Prostate gland (tissue), 2 donors: ENCODE results near the gene MSMP. TPM values are rescaled to one million over a fixed set of nuclear protein-coding genes. Genes with fewer than 3 reads are reported as not detected.
A peak's percentile ranks its signal among the peaks of the same experiment; 100 is the strongest.

Source experiments
- DNase-seq: peaks from one replicate; pipeline ENCODE4 v3.0.0-alpha.2; 2019; ENCODE audit warnings: low spot score
- H3K27ac ChIP-seq, 2 donors: fragments of 200-600 bp; sonication (generic); 2 replicates each; pipeline ENCODE4 v1.5.1; 2017 to 2019
- H3K27me3 ChIP-seq: fragments of 200-600 bp; sonication (generic); replicated peaks from 2 replicates; pipeline ENCODE4 v1.5.1; 2019; ENCODE audit not compliant: insufficient read depth
- H3K36me3 ChIP-seq, 2 donors: fragments of 200-600 bp; sonication (generic); 1 replicate in 1 of 2; 2 replicates in 1 of 2; pipeline versions ENCODE4 v1.5.1 to v1.8.1; 2017 to 2019
- H3K4me1 ChIP-seq: fragments of 200-600 bp; sonication (generic); replicated peaks from 2 replicates; pipeline ENCODE4 v1.5.1; 2019
- H3K4me3 ChIP-seq, 2 donors: fragments of 200-600 bp; sonication (generic); 2 replicates each; pipeline ENCODE4 v1.5.1; 2017 to 2019
- H3K9me3 ChIP-seq: fragments of 200-600 bp; sonication (generic); 2 replicates; pipeline ENCODE4 v1.5.1; 2017
- CTCF ChIP-seq, 4 experiments: fragments of 200-600 bp in 2 of 4; fragments of 450-650 bp in 2 of 4; sonication (generic) in 2 of 4; IDR thresholded peaks; 1 replicate in 3 of 4; 2 replicates in 1 of 4; pipeline ENCODE4 v1.5.1; 2016 to 2019; ENCODE audit warnings: antibody characterized with exemption in 4 of 4, mild to moderate bottlenecking in 2 of 4, moderate library complexity in 2 of 4
- POLR2A ChIP-seq: fragments of 450-650 bp; IDR thresholded peaks from one replicate; pipeline ENCODE4 v1.6.1; 2016; ENCODE audit warnings: antibody characterized with exemption, mild to moderate bottlenecking
- POLR2AphosphoS5 ChIP-seq: sonication (generic); formaldehyde crosslinking; IDR thresholded peaks from one replicate; pipeline ENCODE4 v1.6.1; 2017; ENCODE audit warnings: antibody characterized with exemption
- WGBS: methylation state at CpG from one replicate; pipeline ENCODE4 v1.1.5; 2018; 5-methylcytosine and 5-hydroxymethylcytosine counted together
- intact Hi-C: fragments of 100-400 bp; cut with DNase I; formaldehyde crosslinking; loops from one replicate; pipeline ENCODE4 v1.14.2; 2022
- total RNA-seq, 2 donors: library from RNA; depleted of rRNA; stranded (reverse); fragments of >200 nt; gene quantifications; one replicate each; pipeline ENCODE4 v1.1.0, GENCODE V29; 2016

MSMP gene
- total RNA-seq, 2 donors from 2014 or later = not detected

DNA sequence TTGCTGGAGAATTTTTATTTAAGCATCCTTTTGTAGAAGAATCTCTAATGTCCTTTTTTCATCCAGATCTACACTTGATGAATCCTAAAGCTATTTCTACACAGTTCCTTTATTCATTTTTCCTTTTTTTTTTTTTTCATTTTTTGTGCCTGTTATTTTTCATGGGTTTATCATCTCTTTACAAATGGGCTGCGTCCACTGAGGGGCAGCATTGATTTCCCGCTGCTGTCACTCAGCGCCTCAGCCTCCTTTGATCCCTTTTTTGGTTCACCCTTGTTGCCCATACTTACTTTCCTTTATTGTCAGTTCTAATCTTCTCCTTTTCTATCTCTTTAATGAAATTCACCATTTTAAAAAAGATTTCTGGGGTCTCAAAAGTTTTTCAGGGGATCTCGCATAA lies 5.7 kb upstream of the MSMP start:
- H3K27ac ChIP-seq = no peak overlapping the region
- no peaks in the 10 kb centered on the region for H3K27me3 ChIP-seq
- no peaks in the 10 kb centered on the region for H3K9me3 ChIP-seq
- no peaks in the 10 kb centered on the region for H3K4me1 ChIP-seq
- no peak for DNase-seq
- no peaks in the 10 kb centered on the region for H3K36me3 ChIP-seq
- no peak for TF ChIP-seq POLR2A
- no peak for TF ChIP-seq POLR2AphosphoS5
- no peak for TF ChIP-seq CTCF (IDR thresholded peaks at IDR 0.05)
- 99% methylated on average over 4 of the region's 4 CpGs for WGBS
- intact Hi-C loops = no loop called here
- no peak overlapping the region for H3K4me3 ChIP-seq

GRCh38 chr9:35758475-35759050 lies 4.5 kb upstream of the MSMP start:
- no peak overlapping the region for H3K27ac ChIP-seq

GRCh38 chr9:35757892-35758275 lies 3.8 kb upstream of the MSMP start:
- Histone ChIP-seq H3K27ac (peak overlapping the region; percentile 83 to 93), H3K36me3 (peaks cover 0 to 3% of the 10 kb centered on the region in 2 donors), H3K4me1 (no peaks in the 10 kb centered on the region), H3K27me3 (no peaks in the 10 kb centered on the region), H3K9me3 (no peaks in the 10 kb centered on the region), H3K4me3 (peak overlapping the region in 1 of 2 donors; percentile 55)
- TF ChIP-seq CTCF (IDR thresholded peaks at IDR 0.05) (no peak), POLR2AphosphoS5 (no peak), POLR2A (no peak)
- intact Hi-C loops = no loop called here
- no peak for DNase-seq

More at GRCh38 chr9:35758475-35759050, 4.5 kb upstream of the MSMP start:
- Histone ChIP-seq H3K9me3 (no peaks in the 10 kb centered on the region), H3K36me3 (no peaks in the 10 kb centered on the region), H3K4me3 (no peak overlapping the region), H3K4me1 (no peaks in the 10 kb centered on the region), H3K27me3 (no peaks in the 10 kb centered on the region)
- 36% methylated on average over 3 of the region's 3 CpGs for WGBS
- DNase-seq = no peak
- TF ChIP-seq POLR2AphosphoS5 (no peak), CTCF (IDR thresholded peaks at IDR 0.05) (no peak), POLR2A (no peak)
- intact Hi-C loops = no loop called here

DNA sequence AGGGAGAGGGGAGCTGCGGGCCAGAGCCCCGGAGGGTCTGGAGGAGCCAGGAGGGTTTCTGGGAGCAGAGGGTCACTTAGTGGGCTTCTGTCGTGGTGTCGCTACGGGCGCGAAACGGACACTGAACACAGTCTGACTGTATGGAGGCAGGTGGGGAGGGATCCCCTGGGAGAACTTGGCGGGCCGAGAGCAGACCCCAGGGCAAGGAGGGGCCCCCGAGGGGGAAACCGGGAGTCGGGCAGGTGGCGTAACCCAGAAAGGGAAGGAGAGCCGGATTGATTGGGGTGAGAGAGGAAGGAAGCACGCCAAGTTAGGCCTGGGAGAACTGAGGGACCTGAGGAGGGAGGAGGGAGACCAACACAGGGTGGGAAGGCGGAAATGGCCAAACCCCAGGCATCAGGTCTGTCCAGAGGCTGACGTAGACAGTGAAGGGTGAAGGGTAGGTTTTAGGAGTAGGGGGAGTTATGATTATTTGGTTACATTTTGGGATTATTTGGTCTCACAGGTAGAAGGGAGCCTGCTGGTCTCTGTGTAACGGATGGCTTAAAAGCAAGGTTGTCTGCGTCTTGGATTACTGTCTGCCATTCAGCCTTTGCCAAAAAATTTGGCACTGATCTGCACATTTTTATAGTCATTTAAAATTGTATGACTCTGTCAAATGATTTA lies 3.3 kb upstream of the MSMP start:
- Histone ChIP-seq H3K27me3 (no peaks in the 10 kb centered on the region), H3K27ac (peak overlapping the region; percentile 83 to 93), H3K4me1 (no peaks in the 10 kb centered on the region), H3K36me3 (peaks cover 0 to 6% of the 10 kb centered on the region in 2 donors), H3K9me3 (no peaks in the 10 kb centered on the region), H3K4me3 (peak overlapping the region; percentile 55 to 59)
- intact Hi-C loops = no loop called here
- no peak for TF ChIP-seq POLR2A
- TF ChIP-seq CTCF (IDR thresholded peaks at IDR 0.05) = no peak
- TF ChIP-seq POLR2AphosphoS5 = no peak
- WGBS = under 1% methylated on average over 20 of the region's 20 CpGs
- peak; percentile 24 for DNase-seq
